Measurements from ENCODE around the gene MIR17HG.

The MIR17HG gene

GRCh38 chr13:91369441-91369831 is 21.9 kb downstream of the MIR17HG start:
- no peak for DNase-seq

- no peak for DNase-seq
Measured at GRCh38 chr13:91370501-91370900, 23.0 kb downstream of the MIR17HG start.

GRCh38 chr13:91372911-91373310 is 25.4 kb downstream of the MIR17HG start:
- no peak for DNase-seq

- no peak for DNase-seq
Measured at GRCh38 chr13:91375116-91375729, 27.7 kb downstream of the MIR17HG start.

GRCh38 chr13:91381371-91381770 is 33.9 kb downstream of the MIR17HG start:
- peak; percentile 36 for DNase-seq

- DNase-seq, result no peak
Measured at GRCh38 chr13:91383836-91384235, 36.3 kb downstream of the MIR17HG start.

- DNase-seq, result no peak
Measured at GRCh38 chr13:91384896-91385295, 37.4 kb downstream of the MIR17HG start.

GRCh38 chr13:91389186-91389585 is 41.7 kb downstream of the MIR17HG start:
- no peak for DNase-seq

GRCh38 chr13:91397595-91397994 is 50.1 kb downstream of the MIR17HG start:
- no peak for DNase-seq

GRCh38 chr13:91398413-91399188 is 51.1 kb downstream of the MIR17HG start, which contains the start of gene GPC5:
GPC5 (plus strand) TSS chr13:91398621.
- peak; percentile 64 for DNase-seq

- DNase-seq, result no peak
Measured at GRCh38 chr13:91399189-91400062, 51.9 kb downstream of the MIR17HG start.

GRCh38 chr13:91400063-91400399 is 52.5 kb downstream of the MIR17HG start:
- DNase-seq, result no peak

GRCh38 chr13:91400671-91401070 is 53.2 kb downstream of the MIR17HG start:
- no peak for DNase-seq

GRCh38 chr13:91401920-91402319 is 54.4 kb downstream of the MIR17HG start:
- no peak for DNase-seq
